Heart left ventricle (tissue), 16 donors: Measurements from ENCODE around the gene RNF40. TPM values are rescaled to one million over a fixed set of nuclear protein-coding genes. Genes with fewer than 3 reads are reported as not detected.

Experiments used
- ATAC-seq, 4 donors: fragments of 200-7000 bp; cut with Tn5 transposase; one replicate each; pipeline ENCODE4 v1.9.1; 2020 to 2022; ENCODE audit warnings: moderate library complexity in 4 of 4, mild to moderate bottlenecking in 3 of 4, moderate number of reproducible peaks in 1 of 4
- DNase-seq, 5 donors: peaks; one replicate each; pipeline ENCODE4 v3.0.0-alpha.2; 2020
- H3K27ac ChIP-seq, 12 donors: fragments of 200-600 bp; sonication (generic) in 4 of 12; one replicate each; pipeline versions ENCODE4 v1.5.0 to v1.8.0; 2016 to 2022; ENCODE audit warnings: mild to moderate bottlenecking in 2 of 12
- H3K27me3 ChIP-seq, 9 donors: fragments of 200-600 bp; sonication (generic) in 2 of 9; one replicate each; pipeline versions ENCODE4 v1.5.1 to v1.8.0; 2016 to 2022; ENCODE audit warnings: mild to moderate bottlenecking in 3 of 9
- H3K36me3 ChIP-seq, 9 donors: fragments of 200-600 bp; sonication (generic) in 2 of 9; one replicate each; pipeline versions ENCODE4 v1.5.0 to v1.8.0; 2018 to 2022; ENCODE audit warnings: mild to moderate bottlenecking in 2 of 9
- H3K4me1 ChIP-seq, 12 donors: fragments of 200-600 bp; sonication (generic) in 4 of 12; one replicate each; pipeline versions ENCODE4 v1.5.0 to v1.8.0; 2016 to 2022; ENCODE audit warnings: mild to moderate bottlenecking in 3 of 12
- H3K4me3 ChIP-seq, 12 donors: fragments of 200-600 bp; sonication (generic) in 4 of 12; one replicate each; pipeline versions ENCODE4 v1.5.0 to v1.8.0; 2017 to 2022; ENCODE audit warnings: mild to moderate bottlenecking in 9 of 12, moderate library complexity in 4 of 12
- H3K9me3 ChIP-seq, 12 donors: fragments of 200-600 bp; sonication (generic) in 4 of 12; one replicate each; pipeline versions ENCODE4 v1.5.0 to v1.8.0; 2016 to 2022; ENCODE audit warnings: mild to moderate bottlenecking in 1 of 12
- CTCF ChIP-seq, 12 donors: fragments of 200-600 bp; sonication (generic) in 4 of 12; IDR thresholded peaks; one replicate each; pipeline versions ENCODE4 v1.5.0 to v1.8.0; 2018 to 2022; ENCODE audit warnings: antibody characterized with exemption in 12 of 12, mild to moderate bottlenecking in 5 of 12
- POLR2A ChIP-seq, 2 donors: fragments of 450-650 bp; IDR thresholded peaks; one replicate each; pipeline ENCODE4 v1.6.1; 2017; ENCODE audit warnings: antibody characterized with exemption in 2 of 2, mild to moderate bottlenecking in 2 of 2, moderate library complexity in 2 of 2
- WGBS, 4 donors: extraction: QIAGEN DNeasy Blood & Tissue Kit in 2 of 4; methylation state at CpG; one replicate each; pipeline versions ENCODE4 v1.1.5 to v1.1.7; 2013 to 2018; 5-methylcytosine and 5-hydroxymethylcytosine counted together
- intact Hi-C, 10 donors: fragments of 100-400 bp; cut with DNase I; formaldehyde crosslinking; loops; one replicate each; pipeline versions ENCODE4 v1.11.1 to v1.14.2; 2022
- polyA plus RNA-seq, 2 donors: library from polyadenylated mRNA; stranded (reverse); fragments of 200-250 nt; gene quantifications; one replicate each; pipeline ENCODE4 v1.2.3, GENCODE V29; 2013
- total RNA-seq, 9 donors: library from RNA; depleted of rRNA in 2 of 9; stranded (reverse); fragments of >200 nt in 2 of 9; fragmentation: NEBNext Ultra II Directional in 3 of 9; extraction: Animal tissue kit (Norgen Biotek cat#: 25700) in 3 of 9; gene quantifications; one replicate each; pipeline versions ENCODE4 v1.1.0 to v1.2.4, GENCODE V29; 2016 to 2023
- donor health status: ischemic (EF 13 %, LVEDD 7.1; RV severe dilation, severe dysfunction).
- donor health status: healthy with polysubstance abuse.
- donor health status: DM: no; HTN: yes; CAD: no.
- donor health status: DM: no; HTN: no; CAD: no.
- donor health status: ischemic (EF 25% LVEDD 6.9; RV normal size, moderate dysfunction).
- donor health status: ischemic (EF 25% LVEDD 5.7; RV mildly dilated, moderate dysfunction).
- donor health status: healthy.
- donor health status: DM: yes; HTN: yes; CAD: no.
- donor health status: ischemic (EF 35%, LVEDD 5.7; RV mildly dilated, moderate dysfunction).
- donor health status: nonischemic (EF 11% LVEDD 7.7; RV severe dilation, severe dysfunction).
- donor health status: DM: yes; HTN: yes; CAD: no.
- donor health status: PGD.
- donor health status: ischemic (EF 29% LVEDD 5.4; RV normal size, mild dysfunction).
- donor health status: nonischemic (EF 23%, LVEDD 6.1; RV moderate dilation, normal function).

Gene RNF40
- total and polyA plus RNA-seq, 11 donors = 29.3 to 66.9 (median 50.3) TPM

GRCh38 chr16:30760001-30760559 is 2.0 kb upstream of the RNF40 start:
- H3K27ac ChIP-seq = no peak overlapping the region
- intact Hi-C loops = loop anchor here in 2 of 10 donors (5.0 kb wide), 2 partner anchors 37 to 63 kb away; partner anchors contain the start of gene SRCAP (in 1 of the 2)
- TF ChIP-seq POLR2A (IDR thresholded peaks at IDR 0.05) (no peak), CTCF (IDR thresholded peaks at IDR 0.05) (no peak)
- H3K4me1 ChIP-seq = peaks cover 0 to 48% (median 26%) of the 10 kb centered on the region in 12 donors
- DNase-seq (no peak), ATAC-seq (no peak)
- peaks cover 0 to 51% (median 43%) of the 10 kb centered on the region in 9 donors for H3K36me3 ChIP-seq
- H3K4me3 ChIP-seq = no peak overlapping the region
- 88 to 93% (median 91%) methylated on average over 4 to 7 of the region's 7 CpGs for WGBS, 4 donors
- H3K27me3 ChIP-seq = no peaks in the 10 kb centered on the region
- H3K9me3 ChIP-seq = no peaks in the 10 kb centered on the region

- H3K27ac ChIP-seq = peak overlapping the region in 7 of 12 donors; percentile 53 to 97 (median 90)
- DNase-seq = no peak
- intact Hi-C loops = loop anchor here in 2 of 10 donors (5.0 kb wide), 2 partner anchors 36 to 64 kb away; partner anchors contain the start of gene SRCAP (in 1 of the 2)
Measured at GRCh38 chr16:30760577-30761426, 1.3 kb upstream of the RNF40 start.

GRCh38 chr16:30761427-30761927 is 645 bp upstream of the RNF40 start:
- DNase-seq = peak in 1 of 5 donors; percentile 55
- peak in 3 of 4 donors; percentile 4 to 17 (median 13) for ATAC-seq
- H3K27ac ChIP-seq = peak overlapping the region in 10 of 12 donors; percentile 32 to 97 (median 89)
- intact Hi-C loops = loop anchor here in 2 of 10 donors (5.0 kb wide), 2 partner anchors 36 to 64 kb away; partner anchors contain the start of gene SRCAP (in 1 of the 2)
- no peaks in the 10 kb centered on the region for H3K9me3 ChIP-seq
- 0 to 1% (median 0%) methylated on average over 9 to 64 of the region's 64 CpGs for WGBS, 4 donors
- TF ChIP-seq CTCF (IDR thresholded peaks at IDR 0.05) = no peak
- TF ChIP-seq POLR2A (IDR thresholded peaks at IDR 0.05) = no peak
- H3K27me3 ChIP-seq = no peaks in the 10 kb centered on the region
- H3K4me3 ChIP-seq = peak overlapping the region; percentile 70 to 99 (median 92)
- peaks cover 0 to 48% (median 30%) of the 10 kb centered on the region in 12 donors for H3K4me1 ChIP-seq
- peaks cover 0 to 57% (median 47%) of the 10 kb centered on the region in 9 donors for H3K36me3 ChIP-seq

More at GRCh38 chr16:30760577-30761426, 1.3 kb upstream of the RNF40 start:
- TF ChIP-seq POLR2A (IDR thresholded peaks at IDR 0.05) (no peak), CTCF (IDR thresholded peaks at IDR 0.05) (no peak)
- Histone ChIP-seq H3K36me3 (peaks cover 0 to 56% (median 46%) of the 10 kb centered on the region in 9 donors), H3K9me3 (no peaks in the 10 kb centered on the region), H3K4me1 (peaks cover 0 to 48% (median 26%) of the 10 kb centered on the region in 12 donors), H3K4me3 (peak overlapping the region; percentile 70 to 99 (median 92)), H3K27me3 (no peaks in the 10 kb centered on the region)
- no peak for ATAC-seq
- WGBS, 4 donors = 29 to 34% (median 31%) methylated on average over 23 to 26 of the region's 26 CpGs
